Ammon's horn (tissue), 1 donor: ENCODE measurements around the gene ADAMTS1.
"Not testable (repeated sequence)": the region's sequence is repeated elsewhere in the genome, so short reads cannot be mapped to it uniquely, and the experiment has no call there.

Experiments
- DNase-seq: peaks from one replicate; pipeline ENCODE4 v3.0.0-alpha.2; 2016; ENCODE audit warnings: low spot score

ADAMTS1 gene

GRCh38 chr21:26845066-26845758 is at the start of gene ADAMTS1:
Gene ADAMTS1 (minus strand): TSS chr21:26845409. CDS start chr21:26844954, 455 bp downstream.
- DNase-seq = peak; percentile 93

GRCh38 chr21:26892151-26892550 is 46.9 kb upstream of the ADAMTS1 start:
- no peak for DNase-seq

- DNase-seq = no peak
These were observed 43.7 kb upstream of the ADAMTS1 start for GRCh38 chr21:26888931-26889330.

GRCh38 chr21:26888256-26888655 is 43.0 kb upstream of the ADAMTS1 start:
- no peak for DNase-seq

- DNase-seq = no peak
These were observed 42.0 kb upstream of the ADAMTS1 start for GRCh38 chr21:26887251-26887650.

GRCh38 chr21:26884436-26884835 is 39.2 kb upstream of the ADAMTS1 start:
- DNase-seq = no peak

- DNase-seq = no peak
These were observed 38.6 kb upstream of the ADAMTS1 start for GRCh38 chr21:26883768-26884167.

GRCh38 chr21:26881504-26882228 is 36.5 kb upstream of the ADAMTS1 start:
- no peak for DNase-seq

- no peak for DNase-seq
These were observed 31.8 kb upstream of the ADAMTS1 start for GRCh38 chr21:26877018-26877417.

- DNase-seq = no peak
These were observed 29.1 kb upstream of the ADAMTS1 start for GRCh38 chr21:26874347-26874746.

GRCh38 chr21:26865857-26866256 is 20.6 kb upstream of the ADAMTS1 start:
- DNase-seq = no peak

- not testable (repeated sequence) for DNase-seq
These were observed 11.7 kb upstream of the ADAMTS1 start for GRCh38 chr21:26856871-26857350.

GRCh38 chr21:26854695-26855094 is 9.5 kb upstream of the ADAMTS1 start:
- DNase-seq = not testable (repeated sequence)

- DNase-seq = no peak
These were observed 7.2 kb upstream of the ADAMTS1 start for GRCh38 chr21:26852423-26852822.

- no peak for DNase-seq
These were observed 6.1 kb upstream of the ADAMTS1 start for GRCh38 chr21:26851109-26851944.

- DNase-seq = peak; percentile 32
These were observed 5.0 kb upstream of the ADAMTS1 start for GRCh38 chr21:26850116-26850643.

- peak; percentile 73 for DNase-seq
These were observed 4.4 kb upstream of the ADAMTS1 start for GRCh38 chr21:26849428-26850115.

- no peak for DNase-seq
These were observed 2.7 kb upstream of the ADAMTS1 start for GRCh38 chr21:26847921-26848320.

- no peak for DNase-seq
These were observed 1.8 kb upstream of the ADAMTS1 start for GRCh38 chr21:26847002-26847401.

- peak; percentile 88 for DNase-seq
These were observed 1.1 kb upstream of the ADAMTS1 start for GRCh38 chr21:26846036-26846931.

- no peak for DNase-seq
These were observed 488 bp upstream of the ADAMTS1 start for GRCh38 chr21:26845759-26846035.
